ENCODE measurements around the gene FOLR3.
"Not testable (repeated sequence)": the region's sequence is repeated elsewhere in the genome, so short reads cannot be mapped to it uniquely, and the experiment has no call there.

The FOLR3 gene

GRCh38 chr11:72124046-72124445 lies 11.5 kb upstream of the FOLR3 start:
- DNase-seq, result no peak

DNA sequence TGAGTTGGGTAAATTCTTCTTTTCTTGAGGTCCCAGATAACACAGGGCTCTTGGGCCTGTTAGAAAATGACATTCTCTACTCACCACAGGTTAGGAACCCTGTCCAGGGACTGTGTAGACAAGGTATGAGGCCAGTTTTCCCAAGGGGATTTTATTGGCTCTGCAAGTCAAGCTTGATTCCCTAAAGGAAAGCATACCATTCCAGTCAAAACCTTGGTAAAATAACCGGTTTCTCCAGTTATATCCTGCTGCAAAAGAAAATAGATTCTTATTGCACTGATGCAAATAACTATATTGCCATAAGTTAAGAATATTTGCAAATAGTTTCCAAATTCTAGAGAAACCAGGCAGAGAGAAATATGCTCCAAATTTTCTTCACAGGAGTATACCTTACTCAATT lies 9.6 kb upstream of the FOLR3 start:
- no peak for DNase-seq

- DNase-seq, result no peak
Observed at GRCh38 chr11:72127923-72128322, 7.6 kb upstream of the FOLR3 start.

GRCh38 chr11:72129381-72129780 lies 6.1 kb upstream of the FOLR3 start:
- DNase-seq, result no peak

DNA sequence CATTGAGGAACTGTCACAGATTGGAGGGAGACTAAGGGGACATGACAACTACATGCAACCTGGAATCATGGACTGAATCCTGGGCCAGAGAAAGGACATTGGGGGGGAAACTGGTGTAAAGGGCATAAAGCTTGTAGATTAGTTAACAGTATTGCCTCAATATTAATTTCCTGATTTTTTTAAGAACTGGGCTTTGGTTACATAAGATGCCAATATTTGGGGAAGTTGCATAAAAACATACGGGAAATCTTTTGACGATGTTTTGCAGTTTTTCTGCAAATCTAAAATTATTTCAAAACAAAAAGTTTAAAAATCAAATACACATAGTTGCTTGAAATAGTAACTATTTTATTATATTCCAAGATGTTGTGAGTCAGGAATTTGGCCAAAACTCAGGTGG lies 2.9 kb upstream of the FOLR3 start:
- DNase-seq, result no peak

DNA sequence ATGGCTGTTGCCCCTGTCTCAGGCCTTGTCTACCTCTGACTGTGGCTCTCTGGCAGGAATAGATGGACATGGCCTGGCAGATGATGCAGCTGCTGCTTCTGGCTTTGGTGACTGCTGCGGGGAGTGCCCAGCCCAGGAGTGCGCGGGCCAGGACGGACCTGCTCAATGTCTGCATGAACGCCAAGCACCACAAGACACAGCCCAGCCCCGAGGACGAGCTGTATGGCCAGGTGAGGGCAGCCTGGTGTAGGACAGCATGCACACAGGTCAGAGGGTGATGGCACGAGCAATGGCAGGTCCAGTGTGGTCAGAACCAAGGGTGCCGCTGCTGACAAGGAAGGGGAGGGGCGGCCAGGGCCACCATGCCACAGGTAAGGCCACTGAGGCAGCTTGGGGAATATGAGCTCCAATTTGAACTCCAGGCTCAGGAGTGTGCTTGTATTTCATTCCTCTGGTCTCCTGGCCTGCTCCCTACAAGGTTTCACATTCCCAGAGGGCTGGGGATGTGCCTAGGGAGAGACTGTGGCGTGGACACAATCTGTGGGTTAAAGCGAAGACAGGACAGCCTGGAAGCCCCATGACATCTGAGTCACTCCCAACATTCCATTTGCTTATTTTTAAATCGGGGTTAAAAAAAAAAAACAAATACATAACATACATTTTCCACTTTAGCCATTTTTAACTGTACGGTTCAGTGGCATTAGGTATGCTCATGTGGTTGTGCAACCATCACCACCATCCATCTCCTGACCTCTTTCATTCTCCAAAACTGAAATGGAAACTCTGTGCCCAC lies 562 bp downstream of the FOLR3 start:
- DNase-seq, result no peak

- DNase-seq, result no peak
Observed at GRCh38 chr11:72136684-72137262, 1.2 kb downstream of the FOLR3 start.

DNA sequence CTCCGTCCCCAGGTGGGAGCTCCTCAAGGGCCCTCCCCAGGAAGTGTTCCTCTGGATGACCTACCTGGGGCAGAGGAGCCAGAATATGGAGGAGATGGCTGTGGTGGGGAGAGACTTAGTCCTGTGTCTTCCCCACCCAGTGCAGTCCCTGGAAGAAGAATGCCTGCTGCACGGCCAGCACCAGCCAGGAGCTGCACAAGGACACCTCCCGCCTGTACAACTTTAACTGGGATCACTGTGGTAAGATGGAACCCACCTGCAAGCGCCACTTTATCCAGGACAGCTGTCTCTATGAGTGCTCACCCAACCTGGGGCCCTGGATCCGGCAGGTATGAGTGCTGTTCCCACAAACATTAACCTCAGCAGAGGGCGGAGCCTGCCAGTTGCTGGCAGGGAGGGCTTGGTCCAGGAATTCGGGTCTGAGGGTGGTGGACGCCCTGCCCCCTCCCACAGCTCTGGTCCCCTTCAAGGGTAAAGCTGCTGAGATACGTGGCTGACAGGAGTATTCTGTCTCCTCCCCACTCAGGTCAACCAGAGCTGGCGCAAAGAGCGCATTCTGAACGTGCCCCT lies 3.4 kb downstream of the FOLR3 start:
- DNase-seq, result no peak

GRCh38 chr11:72139500-72139899 lies 4.0 kb downstream of the FOLR3 start:
- no peak for DNase-seq

DNA sequence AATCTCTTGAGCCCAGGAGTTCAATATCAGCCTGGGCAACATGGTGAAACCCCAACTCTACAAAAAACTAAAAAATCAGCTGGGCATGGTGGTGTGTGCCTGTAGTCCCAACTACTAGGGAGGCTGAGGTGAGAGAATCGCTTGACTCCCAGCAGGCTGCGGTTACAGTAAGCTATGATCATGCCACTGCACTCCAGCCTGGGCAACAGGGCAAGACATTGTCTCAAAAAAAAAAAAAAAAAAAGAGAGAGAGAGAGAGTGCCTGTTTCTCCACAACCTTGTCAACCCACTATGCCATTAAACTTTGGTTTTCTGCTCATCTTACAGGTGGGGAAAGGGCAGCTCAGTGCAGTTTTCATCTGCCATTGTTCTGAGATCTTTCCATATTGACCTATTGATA lies 5.1 kb downstream of the FOLR3 start:
- no peak for DNase-seq

GRCh38 chr11:72141066-72141465 lies 5.5 kb downstream of the FOLR3 start:
- DNase-seq, result no peak

DNA sequence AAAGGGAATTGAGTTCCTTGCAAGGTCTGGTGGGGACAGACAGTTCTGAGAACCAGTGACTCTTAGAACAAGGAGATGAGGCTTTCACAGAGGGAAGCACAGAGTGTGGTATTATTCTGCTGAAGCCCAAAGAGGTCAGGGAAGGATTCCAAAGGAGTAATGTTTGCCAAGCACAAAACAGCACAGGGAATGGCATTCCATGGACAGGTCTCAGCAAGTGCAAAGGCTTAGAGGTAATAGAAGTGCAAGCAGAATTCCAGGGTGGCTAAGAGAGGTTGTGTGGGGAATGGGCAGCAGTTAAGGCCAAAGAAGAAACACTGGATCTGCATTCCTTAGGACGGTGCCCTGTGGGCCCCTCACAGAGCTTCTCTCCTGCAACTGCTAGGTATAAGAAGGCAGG lies 6.6 kb downstream of the FOLR3 start:
- DNase-seq, result not testable (repeated sequence)

DNA sequence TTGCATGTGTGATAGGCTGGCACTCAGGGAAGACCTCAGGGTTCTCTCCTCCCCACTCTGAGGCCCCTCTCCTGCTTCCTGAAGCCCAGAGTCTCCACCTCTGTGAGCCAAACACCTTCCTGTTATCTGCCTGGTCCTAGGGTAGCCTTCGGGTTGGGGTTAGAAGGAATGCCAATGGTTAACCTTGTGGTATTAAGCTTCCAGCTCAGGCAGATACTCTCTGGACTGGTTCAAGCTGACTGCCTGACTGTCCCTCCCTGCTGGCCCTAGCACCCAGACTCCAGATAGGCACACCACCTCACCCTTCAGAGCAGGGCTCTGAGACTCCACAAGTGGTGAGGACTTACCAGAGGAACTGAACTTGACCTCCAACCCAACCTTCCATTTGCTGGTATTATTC lies 7.0 kb downstream of the FOLR3 start:
- DNase-seq, result not testable (repeated sequence)

DNA sequence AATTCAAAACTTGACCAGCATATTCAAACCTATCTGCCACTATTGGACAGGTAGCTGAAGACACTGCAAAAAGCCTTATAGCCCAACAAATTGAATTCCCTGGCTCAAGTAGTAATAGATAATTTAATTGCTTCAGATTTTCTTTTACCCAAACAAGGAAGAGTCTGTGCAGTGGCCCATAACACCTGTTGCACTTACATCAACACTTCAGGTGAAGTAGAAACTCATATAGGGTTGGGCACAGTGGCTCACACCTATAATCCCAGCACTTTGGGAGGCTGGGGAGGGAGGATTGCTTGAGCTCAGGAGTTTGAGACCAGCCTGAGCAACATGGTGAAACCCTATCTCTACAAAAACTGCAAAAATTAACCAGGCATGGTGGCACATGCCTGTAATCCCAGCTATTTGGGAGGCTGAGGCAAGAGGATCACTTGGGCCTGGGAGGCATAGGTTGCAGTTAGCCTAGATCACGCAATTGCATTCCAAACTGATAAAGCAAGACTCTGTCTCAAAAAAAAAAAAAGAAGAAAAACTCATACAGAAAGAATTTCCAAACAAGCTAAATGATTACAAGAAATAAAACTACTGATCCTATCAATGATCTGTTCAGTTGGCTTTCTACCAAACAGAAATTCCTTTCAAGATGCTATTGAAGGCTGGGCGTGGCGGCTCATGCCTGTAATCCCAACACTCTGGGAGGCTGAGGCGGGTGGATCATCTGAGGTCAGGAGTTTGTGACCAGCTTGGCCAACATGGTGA lies 9.5 kb downstream of the FOLR3 start:
- DNase-seq, result no peak

- no peak for DNase-seq
Observed at GRCh38 chr11:72146625-72147024, 11.1 kb downstream of the FOLR3 start.

DNA sequence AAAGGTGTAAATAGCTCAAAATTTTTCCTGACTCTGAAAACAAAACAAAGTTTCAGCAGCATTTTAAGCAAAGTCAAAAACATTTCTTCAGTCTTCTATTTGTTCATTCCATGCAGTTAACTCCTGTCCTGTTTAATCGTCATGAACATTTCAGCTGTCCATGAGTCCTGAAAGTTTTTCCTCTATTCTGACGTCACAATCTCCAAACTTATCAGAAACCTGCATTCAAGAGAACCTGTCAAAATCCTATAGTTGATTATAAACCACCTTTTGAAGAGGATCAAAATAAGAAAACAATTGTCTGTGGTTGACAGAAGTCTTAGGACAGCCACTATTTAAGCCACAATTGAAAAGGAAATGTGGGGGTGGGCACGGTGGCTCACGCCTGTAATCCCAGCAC lies 15.4 kb downstream of the FOLR3 start:
- DNase-seq, result no peak

- not testable (repeated sequence) for DNase-seq
Observed at GRCh38 chr11:72153874-72154273, 18.3 kb downstream of the FOLR3 start.

- no peak for DNase-seq
Observed at GRCh38 chr11:72154816-72155215, 19.3 kb downstream of the FOLR3 start.

- no peak for DNase-seq
Observed at GRCh38 chr11:72155751-72156150, 20.2 kb downstream of the FOLR3 start.

- DNase-seq, result no peak
Observed at GRCh38 chr11:72157131-72157530, 21.6 kb downstream of the FOLR3 start.

GRCh38 chr11:72160319-72160718 lies 24.8 kb downstream of the FOLR3 start:
- DNase-seq, result no peak

GRCh38 chr11:72162891-72163492 lies 27.5 kb downstream of the FOLR3 start:
- DNase-seq, result no peak

DNA sequence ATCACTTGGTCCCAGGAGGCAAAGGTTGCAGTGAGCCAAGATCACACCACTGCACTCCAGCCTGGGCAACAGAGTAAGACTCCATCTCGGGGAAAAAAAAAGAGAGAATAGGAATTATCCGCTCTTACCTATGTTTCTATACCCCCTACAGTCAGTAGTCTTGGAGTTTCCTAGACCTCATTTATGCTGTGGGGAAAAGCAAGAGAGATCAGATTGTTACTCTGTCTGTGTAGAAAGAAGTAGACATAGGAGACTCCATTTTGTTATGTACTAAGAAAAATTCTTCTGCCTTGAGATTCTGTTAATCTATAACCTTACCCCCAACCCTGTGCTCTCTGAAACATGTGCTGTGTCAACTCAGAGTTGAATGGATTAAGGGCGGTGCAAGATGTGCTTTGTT lies 28.7 kb downstream of the FOLR3 start:
- not testable (repeated sequence) for DNase-seq
